ENCODE results near the gene C14orf132. TPM values are rescaled to one million over a fixed set of nuclear protein-coding genes. Genes with fewer than 3 reads are reported as not detected.
A peak's percentile ranks its signal among the peaks of the same experiment; 100 is the strongest.

The C14orf132 gene
- total RNA-seq, 2 experiments from 2014 or later, result 2.0 to 2.4 TPM

DNA sequence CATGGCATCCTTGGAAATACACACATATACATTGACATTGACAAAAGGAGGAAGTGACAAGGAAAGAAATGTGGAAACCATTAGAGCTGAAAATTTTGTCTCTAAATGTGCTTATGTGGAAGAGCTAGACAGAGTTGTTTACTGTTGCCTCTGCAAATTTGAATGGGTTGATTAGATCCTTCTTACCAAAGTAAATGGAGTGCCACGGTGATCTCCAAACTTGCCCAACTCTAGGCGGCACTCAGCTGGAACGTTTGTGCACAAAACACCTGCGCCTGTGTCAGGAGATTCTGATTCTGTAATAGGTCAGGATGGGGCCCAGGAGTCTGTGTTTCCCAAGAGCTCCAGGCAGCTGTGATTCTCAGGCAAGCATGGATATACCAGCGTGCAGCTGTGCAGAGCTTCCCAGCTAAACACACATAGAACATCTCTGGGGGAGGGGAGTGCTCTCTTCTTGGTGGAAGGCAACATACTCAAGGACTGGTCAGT lies 87.7 kb downstream of the C14orf132 start:
- Histone ChIP-seq H3K4me3 (ENCODE audit: low read length) (peak overlapping the region; percentile 21), H3K36me3 (ENCODE audit: insufficient read depth, low read length) (no peaks in the 10 kb centered on the region), H3K27me3 (ENCODE audit: control insufficient read depth in 1 of 2, insufficient read depth in 2 of 2, low read length in 2 of 2) (no peaks in the 10 kb centered on the region), H3K27ac (ENCODE audit: low read depth in 1 of 2, low read length in 2 of 2) (peak overlapping the region; percentile 70 to 80), H3K4me1 (ENCODE audit: insufficient read depth, low read length) (peaks cover 22% of the 10 kb centered on the region), H3K9me3 (ENCODE audit: control insufficient read depth in 1 of 2, insufficient read depth in 1 of 2, low read length in 2 of 2) (no peaks in the 10 kb centered on the region)
- peak in 1 of 14 experiments; percentile 36 for DNase-seq
- ChIA-PET CTCF (interaction anchor here (1.4 kb wide), 1 partner anchor 26 kb away, joined by 3 read pairs; no protein-coding TSS in a partner anchor), POLR2A (interaction anchor here (0.7 to 1.9 kb wide), 8 partner anchors 10 to 100 kb away, joined by 3 to 8 read pairs (median 4); no protein-coding TSS in a partner anchor)
- Mint-ChIP-seq H3K4me3 (peak overlapping the region; percentile 81), H3K36me3 (ENCODE audit: low read depth) (no peaks in the 10 kb centered on the region), H3K27me3 (no peaks in the 10 kb centered on the region), H3K9me3 (no peaks in the 10 kb centered on the region), H3K4me1 (ENCODE audit: low read depth) (peaks cover 53% of the 10 kb centered on the region), H3K27ac (peak overlapping the region; percentile 95)
- TF ChIP-seq CTCF (IDR thresholded peaks at IDR 0.05), result no peak
- intact Hi-C loops (cut with DNase I, micrococcal nuclease), result loop anchor here in 1 of 2 experiments (1.0 to 2.0 kb wide), 2 partner anchors 10 to 26 kb away; no protein-coding TSS in a partner anchor
- peak; percentile 32 for ATAC-seq (ENCODE audit: poor library complexity)

DNA sequence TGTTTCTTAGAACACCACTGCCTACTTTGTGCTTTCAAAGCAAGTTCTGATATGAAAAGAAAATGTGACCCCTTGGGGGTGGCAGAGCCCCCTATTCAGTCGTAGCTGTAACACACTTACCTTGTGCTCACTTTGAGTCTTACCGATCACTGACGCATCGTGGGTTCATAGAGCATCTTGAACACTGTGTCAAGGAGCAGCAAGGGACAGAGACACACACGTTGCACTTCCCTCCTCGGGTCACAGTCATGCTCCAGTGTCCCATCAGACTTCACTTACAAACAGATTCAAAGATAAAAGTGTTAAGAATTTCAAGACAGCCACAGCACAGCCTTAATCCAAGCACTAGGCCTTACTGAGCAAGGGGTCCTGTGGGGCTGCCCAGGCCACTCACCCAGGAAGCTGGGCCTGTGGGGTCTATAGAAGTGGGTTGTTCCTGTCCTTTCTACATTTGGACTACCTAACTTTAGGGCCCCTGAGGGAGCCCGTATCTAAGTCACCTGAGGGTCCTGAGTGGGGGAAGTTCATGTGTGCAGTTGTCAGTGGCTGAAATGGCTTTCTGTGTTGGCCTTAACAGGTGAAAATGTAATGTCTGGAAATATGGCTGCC lies 90.1 kb downstream of the C14orf132 start:
- ATAC-seq (ENCODE audit: poor library complexity) (no peak), DNase-seq (no peak)
- intact Hi-C loops (cut with DNase I, micrococcal nuclease), result no loop called here
- Mint-ChIP-seq H3K36me3 (ENCODE audit: low read depth) (no peaks in the 10 kb centered on the region), H3K4me3 (no peak overlapping the region), H3K27ac (no peak overlapping the region), H3K27me3 (no peaks in the 10 kb centered on the region), H3K4me1 (ENCODE audit: low read depth) (peaks cover 40% of the 10 kb centered on the region), H3K9me3 (no peaks in the 10 kb centered on the region)
- no peak overlapping the region for H3K4me3 ChIP-seq (ENCODE audit: low read length)
- H3K27ac ChIP-seq (ENCODE audit: low read depth in 1 of 2, low read length in 2 of 2), result no peak overlapping the region
- TF ChIP-seq CTCF (IDR thresholded peaks at IDR 0.05), result no peak
- H3K36me3 ChIP-seq (ENCODE audit: insufficient read depth, low read length), result no peaks in the 10 kb centered on the region
- ChIA-PET CTCF (no interaction called here), POLR2A (no interaction called here)
- H3K9me3 ChIP-seq (ENCODE audit: control insufficient read depth in 1 of 2, insufficient read depth in 1 of 2, low read length in 2 of 2), result no peaks in the 10 kb centered on the region
- H3K4me1 ChIP-seq (ENCODE audit: insufficient read depth, low read length), result peaks cover 22% of the 10 kb centered on the region
- H3K27me3 ChIP-seq (ENCODE audit: control insufficient read depth in 1 of 2, insufficient read depth in 2 of 2, low read length in 2 of 2), result no peaks in the 10 kb centered on the region

GRCh38 chr14:96130391-96130790 lies 91.2 kb downstream of the C14orf132 start:
- peaks cover 30% of the 10 kb centered on the region for H3K4me1 Mint-ChIP-seq (ENCODE audit: low read depth)
- POLR2A ChIA-PET, result no interaction called here
- no peak for TF ChIP-seq CTCF (IDR thresholded peaks at IDR 0.05)

More at GRCh38 chr14:96130391-96130790, 91.2 kb downstream of the C14orf132 start:
- Histone ChIP-seq H3K9me3 (ENCODE audit: control insufficient read depth in 1 of 2, insufficient read depth in 1 of 2, low read length in 2 of 2) (no peaks in the 10 kb centered on the region), H3K4me3 (ENCODE audit: low read length) (no peak overlapping the region), H3K27ac (ENCODE audit: low read depth in 1 of 2, low read length in 2 of 2) (no peak overlapping the region), H3K36me3 (ENCODE audit: insufficient read depth, low read length) (no peaks in the 10 kb centered on the region), H3K27me3 (ENCODE audit: control insufficient read depth in 1 of 2, insufficient read depth in 2 of 2, low read length in 2 of 2) (no peaks in the 10 kb centered on the region), H3K4me1 (ENCODE audit: insufficient read depth, low read length) (peaks cover 21% of the 10 kb centered on the region)
- CTCF ChIA-PET, result no interaction called here
- H3K36me3 Mint-ChIP-seq (ENCODE audit: low read depth), result no peaks in the 10 kb centered on the region
- DNase-seq (no peak), ATAC-seq (ENCODE audit: poor library complexity) (no peak)
- no peaks in the 10 kb centered on the region for H3K27me3 Mint-ChIP-seq
- no peak overlapping the region for H3K4me3 Mint-ChIP-seq
- intact Hi-C loops (cut with DNase I, micrococcal nuclease), result no loop called here
- H3K27ac Mint-ChIP-seq, result no peak overlapping the region
- no peaks in the 10 kb centered on the region for H3K9me3 Mint-ChIP-seq

Data from CD4-positive, alpha-beta T cell (primary cell).